SK-N-SH (cell line): Measurements from ENCODE around the gene PTPN6.

Experiments
- EP300 ChIP-seq, 2 experiments: IDR thresholded peaks; 2 replicates each; pipeline versions ENCODE4 v1.4.0 to v1.6.1; 2012; ENCODE audit warnings: borderline replicate concordance in 1 of 2, low read depth in 1 of 2, low read length in 1 of 2
- EZH2phosphoT487 ChIP-seq: fragments of 200-600 bp; sonication (generic); IDR thresholded peaks from 2 replicates; pipeline ENCODE4 v1.6.1; 2017; ENCODE audit warnings: low read depth, mixed run types, mild to moderate bottlenecking, antibody characterized with exemption, moderate library complexity, borderline replicate concordance
- FOXM1 ChIP-seq: IDR thresholded peaks from 2 replicates; pipeline ENCODE4 v1.4.0; 2012; ENCODE audit warnings: low read depth, mild to moderate bottlenecking
- JUND ChIP-seq: IDR thresholded peaks from 2 replicates; pipeline ENCODE4 v1.4.0; 2012
- MAX ChIP-seq: IDR thresholded peaks from 2 replicates; pipeline ENCODE4 v1.4.0; 2012; ENCODE audit warnings: low read depth
- POLR2AphosphoS5 ChIP-seq: IDR thresholded peaks from 2 replicates; pipeline ENCODE4 v1.6.1; 2012; ENCODE audit warnings: low read depth, low read length
- RAD21 ChIP-seq: IDR thresholded peaks from 2 replicates; pipeline ENCODE4 v1.6.1; 2012; ENCODE audit warnings: mild to moderate bottlenecking, low read length
- REST ChIP-seq: IDR thresholded peaks from 2 replicates; pipeline ENCODE4 v1.6.1; 2012; ENCODE audit warnings: mild to moderate bottlenecking, low read depth, low read length, moderate library complexity
- SIN3A ChIP-seq: IDR thresholded peaks from 2 replicates; pipeline ENCODE4 v1.6.1; 2012; ENCODE audit warnings: low read depth, mild to moderate bottlenecking, low read length, moderate library complexity, borderline replicate concordance
- SMC3 ChIP-seq: IDR thresholded peaks from 2 replicates; pipeline ENCODE4 v1.6.1; 2012; ENCODE audit warnings: low read depth, low read length, improper control_type of control experiment
- TAF1 ChIP-seq: IDR thresholded peaks from 2 replicates; pipeline ENCODE4 v1.6.1; 2012; ENCODE audit warnings: low read depth, mild to moderate bottlenecking, low read length, moderate library complexity, borderline replicate concordance
- ZBTB33 ChIP-seq: IDR thresholded peaks from 2 replicates; pipeline ENCODE4 v1.4.0; 2012; ENCODE audit warnings: low read depth, borderline replicate concordance
- TF ChIP-seq, protein P1 (sequence below): fragments of 200-600 bp; sonication (generic); IDR thresholded peaks from 2 replicates; pipeline ENCODE4 v1.6.1; 2017; ENCODE audit warnings: antibody characterized with exemption, mild to moderate bottlenecking, moderate library complexity
- TF ChIP-seq, protein P2 (sequence below): IDR thresholded peaks from 2 replicates; pipeline ENCODE4; 2012

DNA sequence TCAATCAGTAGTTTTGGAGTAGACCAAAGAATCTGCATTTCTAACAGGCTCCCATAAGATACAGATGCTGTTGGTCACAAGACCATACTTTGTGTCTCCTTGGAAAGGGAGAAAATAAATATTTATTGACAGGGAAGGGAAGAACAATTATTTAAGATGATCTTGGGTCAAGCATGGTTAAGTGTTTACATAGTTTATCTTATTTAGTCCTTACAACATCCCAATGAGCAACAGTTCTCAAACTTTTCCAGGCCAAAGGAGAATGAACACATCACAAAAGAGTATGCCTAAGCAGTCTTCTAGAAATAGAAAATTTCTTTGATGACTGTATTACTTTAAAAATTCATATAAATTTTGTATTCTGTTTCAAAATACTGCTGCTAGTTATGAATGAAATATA is 58.4 kb downstream of the PTPN6 start:
- TF ChIP-seq, protein P1, sequence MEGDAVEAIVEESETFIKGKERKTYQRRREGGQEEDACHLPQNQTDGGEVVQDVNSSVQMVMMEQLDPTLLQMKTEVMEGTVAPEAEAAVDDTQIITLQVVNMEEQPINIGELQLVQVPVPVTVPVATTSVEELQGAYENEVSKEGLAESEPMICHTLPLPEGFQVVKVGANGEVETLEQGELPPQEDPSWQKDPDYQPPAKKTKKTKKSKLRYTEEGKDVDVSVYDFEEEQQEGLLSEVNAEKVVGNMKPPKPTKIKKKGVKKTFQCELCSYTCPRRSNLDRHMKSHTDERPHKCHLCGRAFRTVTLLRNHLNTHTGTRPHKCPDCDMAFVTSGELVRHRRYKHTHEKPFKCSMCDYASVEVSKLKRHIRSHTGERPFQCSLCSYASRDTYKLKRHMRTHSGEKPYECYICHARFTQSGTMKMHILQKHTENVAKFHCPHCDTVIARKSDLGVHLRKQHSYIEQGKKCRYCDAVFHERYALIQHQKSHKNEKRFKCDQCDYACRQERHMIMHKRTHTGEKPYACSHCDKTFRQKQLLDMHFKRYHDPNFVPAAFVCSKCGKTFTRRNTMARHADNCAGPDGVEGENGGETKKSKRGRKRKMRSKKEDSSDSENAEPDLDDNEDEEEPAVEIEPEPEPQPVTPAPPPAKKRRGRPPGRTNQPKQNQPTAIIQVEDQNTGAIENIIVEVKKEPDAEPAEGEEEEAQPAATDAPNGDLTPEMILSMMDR = no peak
- TF ChIP-seq MAX (no peak), EP300 (IDR thresholded peaks at IDR 0.05; ENCODE audit: borderline replicate concordance in 1 of 2, low read depth in 1 of 2, low read length in 1 of 2) (no peak), POLR2AphosphoS5 (no peak), EZH2phosphoT487 (no peak), SIN3A (no peak), REST (no peak), SMC3 (no peak), FOXM1 (no peak), JUND (no peak), ZBTB33 (no peak), RAD21 (no peak), TAF1 (no peak)
- TF ChIP-seq, protein P2, sequence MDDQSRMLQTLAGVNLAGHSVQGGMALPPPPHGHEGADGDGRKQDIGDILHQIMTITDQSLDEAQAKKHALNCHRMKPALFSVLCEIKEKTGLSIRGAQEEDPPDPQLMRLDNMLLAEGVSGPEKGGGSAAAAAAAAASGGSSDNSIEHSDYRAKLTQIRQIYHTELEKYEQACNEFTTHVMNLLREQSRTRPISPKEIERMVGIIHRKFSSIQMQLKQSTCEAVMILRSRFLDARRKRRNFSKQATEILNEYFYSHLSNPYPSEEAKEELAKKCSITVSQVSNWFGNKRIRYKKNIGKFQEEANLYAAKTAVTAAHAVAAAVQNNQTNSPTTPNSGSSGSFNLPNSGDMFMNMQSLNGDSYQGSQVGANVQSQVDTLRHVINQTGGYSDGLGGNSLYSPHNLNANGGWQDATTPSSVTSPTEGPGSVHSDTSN = no peak
